Motor neuron (in vitro differentiated cells): Measurements from ENCODE around the gene LYPLA2. TPM values are rescaled to one million over a fixed set of nuclear protein-coding genes. Genes with fewer than 3 reads are reported as not detected.

ENCODE experiments used
- ATAC-seq, 8 experiments: fragments of 200-7000 bp; cut with Tn5 transposase; replicated peaks in 6 of 8; 2 replicates each; pipeline ENCODE4 v1.8.0; 2021; ENCODE audit warnings: mild to moderate bottlenecking in 8 of 8, moderate library complexity in 8 of 8
- H3K27ac ChIP-seq, 2 donors: fragments of 250-450 bp; sonication (Bioruptor Pico); 2 replicates each; pipeline ENCODE4 v1.9.0; 2021; ENCODE audit warnings: antibody characterized with exemption in 2 of 2, mild to moderate bottlenecking in 2 of 2, moderate library complexity in 1 of 2
- H3K4me1 ChIP-seq, 2 donors: fragments of 250-450 bp; sonication (Bioruptor Pico); replicated peaks in 1 of 2; 2 replicates each; pipeline ENCODE4 v1.6.1; 2021; ENCODE audit warnings: antibody characterized with exemption in 2 of 2, mild to moderate bottlenecking in 2 of 2, moderate library complexity in 1 of 2
- H3K4me3 ChIP-seq, 5 donors: fragments of 250-450 bp; sonication (Bioruptor Pico); 2 replicates each; pipeline ENCODE4 v1.9.0; 2021; ENCODE audit warnings: antibody characterized with exemption in 5 of 5, mild to moderate bottlenecking in 5 of 5, moderate library complexity in 4 of 5
- WGBS, 10 experiments: fragments of 450-650 bp; shearing (Covaris generic); methylation state at CpG; one replicate each; pipeline ENCODE4 v1.0.0; 2022; 5-methylcytosine and 5-hydroxymethylcytosine counted together
- in situ Hi-C, 9 experiments: fragments of 400-800 bp; cut with MboI; loops; one replicate each; pipeline ENCODE4 v1.15.0; 2021; ENCODE audit warnings: low sequenced_read_pairs in 9 of 9, low pct_unique_long_range_greater_than_20kb in 2 of 9; ENCODE audit not compliant: unreplicated experiment in 9 of 9
- total RNA-seq, 8 experiments: library from RNA; unstranded; fragments of 300-600 nt; gene quantifications; 2 replicates each; pipeline versions ENCODE4 v1.2.3 to v1.2.4, GENCODE V29; 2022

LYPLA2 gene
- total RNA-seq: 100 to 1,000 TPM in 1 of 8 experiments, 10 to 100 TPM in 7; 42.4 to 120 (median 61.1) TPM

GRCh38 chr1:23790696-23791515, at the start of gene LYPLA2:
Gene LYPLA2 (plus strand): TSS chr1:23791145. CDS start chr1:23792683, 1,538 bp downstream.
- ATAC-seq: peak; percentile 82 to 92 (median 88)
- Histone ChIP-seq H3K4me3 (peak within 1 kb of the TSS; percentile 51 to 76 (median 64)), H3K27ac (peak within 1 kb of the TSS; percentile 64 to 79), H3K4me1 (peaks cover 21 to 23% of the 10 kb centered on the region in 2 donors)
- in situ Hi-C loops: no loop called here
- 0 to 11% (median 6%) methylated on average over 1 to 11 of the region's 47 CpGs; no CpG with 5 or more reads in 3 of the 10 experiments for WGBS, 10 experiments

- WGBS, 10 experiments: 25 to 92% (median 82%) methylated on average over 2 to 5 of the region's 5 CpGs; no CpG with 5 or more reads in 2 of the 10 experiments
- Histone ChIP-seq H3K4me3 (no peak overlapping the region), H3K27ac (no peak overlapping the region), H3K4me1 (peaks cover 9 to 18% of the 10 kb centered on the region in 2 donors)
- in situ Hi-C loops: no loop called here
- ATAC-seq: no peak
Measured at GRCh38 chr1:23741609-23742008, 49.3 kb upstream of the LYPLA2 start.

GRCh38 chr1:23742670-23743286, 48.2 kb upstream of the LYPLA2 start:
- in situ Hi-C loops: no loop called here
- Histone ChIP-seq H3K4me1 (peaks cover 9 to 18% of the 10 kb centered on the region in 2 donors), H3K4me3 (peak overlapping the region; percentile 65 to 84 (median 80)), H3K27ac (peak overlapping the region; percentile 67 to 77)
- WGBS, 10 experiments: 7 to 34% (median 25%) methylated on average over 6 to 25 of the region's 28 CpGs; no CpG with 5 or more reads in 2 of the 10 experiments
- peak in 3 of 8 experiments; percentile 15 to 63 (median 24) for ATAC-seq

GRCh38 chr1:23743287-23744152, 47.4 kb upstream of the LYPLA2 start, which contains the start of gene ELOA:
Gene ELOA (plus strand): TSS chr1:23743471. CDS start chr1:23743504, 33 bp downstream.
- in situ Hi-C loops: no loop called here
- WGBS, 10 experiments: 1 to 10% (median 2%) methylated on average over 2 to 22 of the region's 119 CpGs; no CpG with 5 or more reads in 7 of the 10 experiments
- peak; percentile 84 to 94 (median 90) for ATAC-seq
- peak within 1 kb of the TSS; percentile 65 to 84 (median 80) for H3K4me3 ChIP-seq
- peaks cover 9 to 18% of the 10 kb centered on the region in 2 donors for H3K4me1 ChIP-seq
- peak within 1 kb of the TSS; percentile 67 to 77 for H3K27ac ChIP-seq

GRCh38 chr1:23745515-23745914, 45.4 kb upstream of the LYPLA2 start:
- H3K4me3 ChIP-seq: no peak overlapping the region
- H3K4me1 ChIP-seq: peaks cover 9 to 18% of the 10 kb centered on the region in 2 donors
- no peak for ATAC-seq
- 0 to 100% (median 88%) methylated on average over 1 of the region's 1 CpG; no CpG with 5 or more reads in 1 of the 10 experiments for WGBS, 10 experiments
- no peak overlapping the region for H3K27ac ChIP-seq
- in situ Hi-C loops: no loop called here

GRCh38 chr1:23748016-23748415, 42.9 kb upstream of the LYPLA2 start:
- ATAC-seq: no peak
- in situ Hi-C loops: no loop called here
- WGBS, 10 experiments: 48 to 96% (median 85%) methylated on average over 1 to 3 of the region's 3 CpGs
- H3K4me1 ChIP-seq: peaks cover 9 to 15% of the 10 kb centered on the region in 2 donors
- H3K4me3 ChIP-seq: no peak overlapping the region
- no peak overlapping the region for H3K27ac ChIP-seq

GRCh38 chr1:23751050-23751814, 39.7 kb upstream of the LYPLA2 start:
- Histone ChIP-seq H3K4me3 (no peak overlapping the region), H3K4me1 (no peaks in the 10 kb centered on the region), H3K27ac (no peak overlapping the region)
- WGBS, 10 experiments: 47 to 100% (median 78%) methylated on average over 1 to 10 of the region's 11 CpGs; no CpG with 5 or more reads in 1 of the 10 experiments
- peak in 7 of 8 experiments; percentile 23 to 89 (median 65) for ATAC-seq
- in situ Hi-C loops: no loop called here

GRCh38 chr1:23751815-23752200, 39.1 kb upstream of the LYPLA2 start:
- H3K4me1 ChIP-seq: no peaks in the 10 kb centered on the region
- in situ Hi-C loops: no loop called here
- no peak overlapping the region for H3K4me3 ChIP-seq
- 70 to 100% (median 93%) methylated on average over 2 to 4 of the region's 4 CpGs; no CpG with 5 or more reads in 1 of the 10 experiments for WGBS, 10 experiments
- no peak overlapping the region for H3K27ac ChIP-seq
- ATAC-seq: no peak

GRCh38 chr1:23752909-23753308, 38.0 kb upstream of the LYPLA2 start:
- Histone ChIP-seq H3K4me1 (no peaks in the 10 kb centered on the region), H3K4me3 (no peak overlapping the region), H3K27ac (no peak overlapping the region)
- ATAC-seq: no peak
- 100% methylated on average over 1 of the region's 1 CpG; no CpG with 5 or more reads in 7 of the 10 experiments for WGBS, 10 experiments
- in situ Hi-C loops: no loop called here

- in situ Hi-C loops: no loop called here
- WGBS, 10 experiments: 93 to 100% (median 94%) methylated on average over 3 of the region's 3 CpGs; no CpG with 5 or more reads in 6 of the 10 experiments
- Histone ChIP-seq H3K27ac (no peak overlapping the region), H3K4me3 (no peak overlapping the region), H3K4me1 (no peaks in the 10 kb centered on the region)
- ATAC-seq: peak in 3 of 8 experiments; percentile 30 to 45 (median 32)
Measured at GRCh38 chr1:23756676-23757075, 34.3 kb upstream of the LYPLA2 start.

- Histone ChIP-seq H3K4me1 (no peaks in the 10 kb centered on the region), H3K4me3 (no peak overlapping the region), H3K27ac (no peak overlapping the region)
- no peak for ATAC-seq
- in situ Hi-C loops: no loop called here
- 90 to 100% (median 100%) methylated on average over 1 of the region's 1 CpG; no CpG with 5 or more reads in 5 of the 10 experiments for WGBS, 10 experiments
Measured at GRCh38 chr1:23757812-23758211, 33.1 kb upstream of the LYPLA2 start.

- Histone ChIP-seq H3K4me3 (no peak overlapping the region), H3K27ac (no peak overlapping the region), H3K4me1 (no peaks in the 10 kb centered on the region)
- 57 to 100% (median 79%) methylated on average over 1 to 4 of the region's 4 CpGs; no CpG with 5 or more reads in 2 of the 10 experiments for WGBS, 10 experiments
- in situ Hi-C loops: no loop called here
- peak in 4 of 8 experiments; percentile 33 to 48 (median 36) for ATAC-seq
Measured at GRCh38 chr1:23759277-23759676, 31.7 kb upstream of the LYPLA2 start.
